IPS-18a (cell line): Measurements from ENCODE around the gene NDST4.
"Not testable (repeated sequence)": the region's sequence is repeated elsewhere in the genome, so short reads cannot be mapped to it uniquely, and the experiment has no call there.

ENCODE experiments used
- H3K27ac ChIP-seq: one replicate; pipeline ENCODE4 v1.5.1; 2013; ENCODE audit warnings: low read length
- H3K27me3 ChIP-seq: one replicate; pipeline ENCODE4 v1.6.1; 2013; ENCODE audit warnings: mild to moderate bottlenecking, low read length; ENCODE audit not compliant: control insufficient read depth, insufficient read depth
- H3K36me3 ChIP-seq: one replicate; pipeline ENCODE4 v1.6.1; 2013; ENCODE audit warnings: low read depth, low read length; ENCODE audit not compliant: control insufficient read depth
- H3K4me1 ChIP-seq: one replicate; pipeline ENCODE4 v1.6.1; 2013; ENCODE audit warnings: low read depth, low read length; ENCODE audit not compliant: control insufficient read depth
- H3K4me3 ChIP-seq: one replicate; pipeline ENCODE4 v1.5.1; 2013; ENCODE audit warnings: low read length
- H3K9ac ChIP-seq: one replicate; pipeline ENCODE4 v1.6.1; 2013; ENCODE audit warnings: mild to moderate bottlenecking, low read length, moderate library complexity
- H3K9me3 ChIP-seq: one replicate; pipeline ENCODE4 v1.6.1; 2013; ENCODE audit warnings: low read depth, low read length; ENCODE audit not compliant: control insufficient read depth

The NDST4 gene

GRCh38 chr4:115053313-115053712 is 60.1 kb downstream of the NDST4 start:
- no peaks in the 10 kb centered on the region for H3K4me1 ChIP-seq
- no peaks in the 10 kb centered on the region for H3K9me3 ChIP-seq
- no peak overlapping the region for H3K9ac ChIP-seq
- no peaks in the 10 kb centered on the region for H3K36me3 ChIP-seq
- H3K27ac ChIP-seq = no peak overlapping the region
- H3K4me3 ChIP-seq = no peak overlapping the region
- no peaks in the 10 kb centered on the region for H3K27me3 ChIP-seq

- Histone ChIP-seq H3K4me3 (no peak overlapping the region), H3K27ac (no peak overlapping the region), H3K27me3 (no peaks in the 10 kb centered on the region), H3K4me1 (no peaks in the 10 kb centered on the region), H3K36me3 (no peaks in the 10 kb centered on the region), H3K9me3 (no peaks in the 10 kb centered on the region), H3K9ac (no peak overlapping the region)
Observed at GRCh38 chr4:115042496-115042895, 70.9 kb downstream of the NDST4 start.

- Histone ChIP-seq H3K36me3 (no peaks in the 10 kb centered on the region), H3K9ac (no peak overlapping the region), H3K27ac (no peak overlapping the region), H3K4me1 (no peaks in the 10 kb centered on the region), H3K4me3 (no peak overlapping the region), H3K27me3 (no peaks in the 10 kb centered on the region), H3K9me3 (no peaks in the 10 kb centered on the region)
Observed at GRCh38 chr4:115030281-115030680, 83.1 kb downstream of the NDST4 start.

GRCh38 chr4:115028682-115029410 is 84.6 kb downstream of the NDST4 start:
- H3K9ac ChIP-seq = no peak overlapping the region
- H3K4me3 ChIP-seq = no peak overlapping the region
- H3K27ac ChIP-seq = no peak overlapping the region
- H3K4me1 ChIP-seq = no peaks in the 10 kb centered on the region
- no peaks in the 10 kb centered on the region for H3K27me3 ChIP-seq
- H3K36me3 ChIP-seq = no peaks in the 10 kb centered on the region
- no peaks in the 10 kb centered on the region for H3K9me3 ChIP-seq

- Histone ChIP-seq H3K4me3 (no peak overlapping the region), H3K9ac (no peak overlapping the region)
Observed at GRCh38 chr4:114999880-115000279, 113.5 kb downstream of the NDST4 start.

GRCh38 chr4:114998316-114998715 is 115.1 kb downstream of the NDST4 start:
- no peaks in the 10 kb centered on the region for H3K27me3 ChIP-seq
- H3K27ac ChIP-seq = no peak overlapping the region
- no peaks in the 10 kb centered on the region for H3K9me3 ChIP-seq
- H3K4me3 ChIP-seq = no peak overlapping the region
- no peaks in the 10 kb centered on the region for H3K4me1 ChIP-seq
- H3K36me3 ChIP-seq = no peaks in the 10 kb centered on the region
- H3K9ac ChIP-seq = no peak overlapping the region

More at GRCh38 chr4:114999880-115000279, 113.5 kb downstream of the NDST4 start:
- no peak overlapping the region for H3K27ac ChIP-seq
- H3K36me3 ChIP-seq = no peaks in the 10 kb centered on the region
- no peaks in the 10 kb centered on the region for H3K9me3 ChIP-seq
- no peaks in the 10 kb centered on the region for H3K4me1 ChIP-seq
- H3K27me3 ChIP-seq = no peaks in the 10 kb centered on the region

GRCh38 chr4:114997576-114998247 is 115.7 kb downstream of the NDST4 start:
- H3K9ac ChIP-seq = no peak overlapping the region
- H3K9me3 ChIP-seq = no peaks in the 10 kb centered on the region
- no peak overlapping the region for H3K4me3 ChIP-seq
- no peak overlapping the region for H3K27ac ChIP-seq
- no peaks in the 10 kb centered on the region for H3K4me1 ChIP-seq
- H3K36me3 ChIP-seq = no peaks in the 10 kb centered on the region
- no peaks in the 10 kb centered on the region for H3K27me3 ChIP-seq

- H3K27ac ChIP-seq = no peak overlapping the region
- H3K27me3 ChIP-seq = no peaks in the 10 kb centered on the region
- H3K9me3 ChIP-seq = no peaks in the 10 kb centered on the region
- no peak overlapping the region for H3K9ac ChIP-seq
- no peaks in the 10 kb centered on the region for H3K36me3 ChIP-seq
- peaks cover 13% of the 10 kb centered on the region for H3K4me1 ChIP-seq
- no peak overlapping the region for H3K4me3 ChIP-seq
Observed at GRCh38 chr4:114986133-114986532, 127.3 kb downstream of the NDST4 start.

GRCh38 chr4:114980932-114981708 is 132.3 kb downstream of the NDST4 start:
- no peaks in the 10 kb centered on the region for H3K9me3 ChIP-seq
- H3K27me3 ChIP-seq = no peaks in the 10 kb centered on the region
- H3K9ac ChIP-seq = no peak overlapping the region
- H3K27ac ChIP-seq = no peak overlapping the region
- H3K36me3 ChIP-seq = no peaks in the 10 kb centered on the region
- no peak overlapping the region for H3K4me3 ChIP-seq
- H3K4me1 ChIP-seq = peaks cover under 1% of the 10 kb centered on the region

- H3K4me1 ChIP-seq, H3K27me3 ChIP-seq, H3K27ac ChIP-seq, H3K4me3 ChIP-seq, H3K36me3 ChIP-seq, H3K9me3 ChIP-seq, H3K9ac ChIP-seq: not testable (repeated sequence)
Observed at GRCh38 chr4:114980399-114980798, 133.0 kb downstream of the NDST4 start.

GRCh38 chr4:114976901-114977300 is 136.5 kb downstream of the NDST4 start:
- no peak overlapping the region for H3K9ac ChIP-seq
- H3K27ac ChIP-seq = no peak overlapping the region
- no peaks in the 10 kb centered on the region for H3K4me1 ChIP-seq
- no peak overlapping the region for H3K4me3 ChIP-seq
- no peaks in the 10 kb centered on the region for H3K27me3 ChIP-seq
- H3K9me3 ChIP-seq = no peaks in the 10 kb centered on the region
- no peaks in the 10 kb centered on the region for H3K36me3 ChIP-seq
